ENCODE data around the gene HAO2.

DNA sequence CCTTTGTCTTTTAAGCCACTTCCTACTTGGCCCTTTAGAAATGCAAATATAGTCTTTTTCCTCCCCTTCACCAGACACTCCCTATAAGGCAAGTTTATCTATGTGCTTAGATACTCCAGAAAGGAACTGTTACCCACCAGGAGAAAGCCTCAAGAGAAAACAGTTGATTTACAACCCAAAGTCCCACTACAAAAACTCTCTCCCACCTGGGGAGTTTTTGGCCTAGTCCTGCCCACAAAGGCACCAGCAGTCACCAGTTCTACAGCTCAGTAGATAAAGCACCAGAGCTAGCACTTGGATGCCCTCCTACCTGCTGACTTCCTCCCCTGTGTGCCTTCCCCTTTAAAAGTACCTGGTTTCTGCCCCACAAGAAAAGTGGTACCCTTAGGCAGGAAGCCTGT is 27.7 kb upstream of the HAO2 start:
- no peak for TF ChIP-seq POLR2A (IDR thresholded peaks at IDR 0.05)
- TF ChIP-seq, protein P1, sequence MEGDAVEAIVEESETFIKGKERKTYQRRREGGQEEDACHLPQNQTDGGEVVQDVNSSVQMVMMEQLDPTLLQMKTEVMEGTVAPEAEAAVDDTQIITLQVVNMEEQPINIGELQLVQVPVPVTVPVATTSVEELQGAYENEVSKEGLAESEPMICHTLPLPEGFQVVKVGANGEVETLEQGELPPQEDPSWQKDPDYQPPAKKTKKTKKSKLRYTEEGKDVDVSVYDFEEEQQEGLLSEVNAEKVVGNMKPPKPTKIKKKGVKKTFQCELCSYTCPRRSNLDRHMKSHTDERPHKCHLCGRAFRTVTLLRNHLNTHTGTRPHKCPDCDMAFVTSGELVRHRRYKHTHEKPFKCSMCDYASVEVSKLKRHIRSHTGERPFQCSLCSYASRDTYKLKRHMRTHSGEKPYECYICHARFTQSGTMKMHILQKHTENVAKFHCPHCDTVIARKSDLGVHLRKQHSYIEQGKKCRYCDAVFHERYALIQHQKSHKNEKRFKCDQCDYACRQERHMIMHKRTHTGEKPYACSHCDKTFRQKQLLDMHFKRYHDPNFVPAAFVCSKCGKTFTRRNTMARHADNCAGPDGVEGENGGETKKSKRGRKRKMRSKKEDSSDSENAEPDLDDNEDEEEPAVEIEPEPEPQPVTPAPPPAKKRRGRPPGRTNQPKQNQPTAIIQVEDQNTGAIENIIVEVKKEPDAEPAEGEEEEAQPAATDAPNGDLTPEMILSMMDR (IDR thresholded peaks at IDR 0.05), result no peak

Data from adrenal gland (tissue), 5 donors.